GM10266 (cell line): ENCODE results near the gene DHRS4.
A peak's percentile ranks its signal among the peaks of the same experiment; 100 is the strongest.

Experiments used
- DNase-seq: peaks from one replicate; pipeline ENCODE4 v3.0.0; 2012; ENCODE audit errors: extremely low spot score
- CTCF ChIP-seq: IDR thresholded peaks from 2 replicates; pipeline ENCODE4 v1.5.1; 2012; ENCODE audit warnings: mild to moderate bottlenecking, low read depth; ENCODE audit not compliant: control insufficient read depth, insufficient read depth; ENCODE audit errors: missing control alignments

DHRS4 gene

GRCh38 chr14:23925523-23926075, 28.0 kb upstream of the DHRS4 start:
- no peak for TF ChIP-seq CTCF
- no peak for DNase-seq

GRCh38 chr14:23926543-23926942, 27.0 kb upstream of the DHRS4 start:
- no peak for TF ChIP-seq CTCF
- no peak for DNase-seq

- no peak for TF ChIP-seq CTCF
- DNase-seq = no peak
Measured at GRCh38 chr14:23929136-23929535, 24.4 kb upstream of the DHRS4 start.

- peak; percentile 82 for DNase-seq
- TF ChIP-seq CTCF = peak; percentile 89
Measured at GRCh38 chr14:23929822-23930294, 23.7 kb upstream of the DHRS4 start.

GRCh38 chr14:23930742-23931141, 22.8 kb upstream of the DHRS4 start:
- no peak for TF ChIP-seq CTCF
- DNase-seq = no peak

- DNase-seq = no peak
- no peak for TF ChIP-seq CTCF
Measured at GRCh38 chr14:23931721-23932289, 21.8 kb upstream of the DHRS4 start.

- TF ChIP-seq CTCF = no peak
- no peak for DNase-seq
Measured at GRCh38 chr14:23932639-23933038, 20.9 kb upstream of the DHRS4 start.
